ENCODE measurements around the gene UBL4B. TPM values are rescaled to one million over a fixed set of nuclear protein-coding genes. Genes with fewer than 3 reads are reported as not detected.

The UBL4B gene
- total and polyA plus RNA-seq, 11 donors, result 0.11 TPM; not detected in 10

GRCh38 chr1:110135246-110135645 is 23.0 kb downstream of the UBL4B start:
- DNase-seq (no peak), ATAC-seq (no peak)
- no peak overlapping the region for H3K27ac ChIP-seq
- no peaks in the 10 kb centered on the region for H3K9me3 ChIP-seq
- no peaks in the 10 kb centered on the region for H3K36me3 ChIP-seq
- no peak for TF ChIP-seq CTCF (IDR thresholded peaks at IDR 0.05)
- TF ChIP-seq POLR2A (IDR thresholded peaks at IDR 0.05), result no peak
- H3K4me1 ChIP-seq, result peaks cover 0 to 11% (median 0%) of the 10 kb centered on the region in 12 donors
- 39 to 45% (median 41%) methylated on average over 4 of the region's 4 CpGs for WGBS, 4 donors
- intact Hi-C loops (cut with DNase I), result no loop called here
- H3K27me3 ChIP-seq, result peaks cover 0 to 39% (median 12%) of the 10 kb centered on the region in 9 donors
- H3K4me3 ChIP-seq, result no peak overlapping the region

GRCh38 chr1:110135666-110136065 is 23.4 kb downstream of the UBL4B start:
- Histone ChIP-seq H3K27me3 (peaks cover 0 to 39% (median 9%) of the 10 kb centered on the region in 9 donors), H3K4me3 (no peak overlapping the region), H3K36me3 (no peaks in the 10 kb centered on the region), H3K9me3 (no peaks in the 10 kb centered on the region), H3K27ac (no peak overlapping the region), H3K4me1 (peaks cover 0 to 8% (median 0%) of the 10 kb centered on the region in 12 donors)
- no peak for TF ChIP-seq POLR2A (IDR thresholded peaks at IDR 0.05)
- TF ChIP-seq CTCF (IDR thresholded peaks at IDR 0.05), result no peak
- WGBS, 4 donors, result 63 to 72% (median 71%) methylated on average over 10 of the region's 10 CpGs
- intact Hi-C loops (cut with DNase I), result no loop called here
- DNase-seq (no peak), ATAC-seq (no peak)

- Histone ChIP-seq H3K36me3 (no peaks in the 10 kb centered on the region), H3K4me1 (peaks cover 0 to 8% (median 0%) of the 10 kb centered on the region in 12 donors), H3K27ac (no peak overlapping the region), H3K9me3 (no peaks in the 10 kb centered on the region), H3K27me3 (peaks cover 0 to 38% (median 7%) of the 10 kb centered on the region in 9 donors), H3K4me3 (no peak overlapping the region)
- intact Hi-C loops (cut with DNase I), result no loop called here
- ATAC-seq (peak in 2 of 4 donors; percentile 26 to 51), DNase-seq (peak in 2 of 5 donors; percentile 28 to 49)
- 1 to 4% (median 2%) methylated on average over 7 of the region's 7 CpGs for WGBS, 4 donors
- TF ChIP-seq CTCF (IDR thresholded peaks at IDR 0.05) (no peak), POLR2A (IDR thresholded peaks at IDR 0.05) (no peak)
Measured at GRCh38 chr1:110136911-110137310, 24.7 kb downstream of the UBL4B start.

GRCh38 chr1:110138956-110139355 is 26.7 kb downstream of the UBL4B start:
- no peaks in the 10 kb centered on the region for H3K36me3 ChIP-seq
- H3K4me1 ChIP-seq, result peaks cover 0 to 8% (median 0%) of the 10 kb centered on the region in 12 donors
- no peak overlapping the region for H3K27ac ChIP-seq
- ATAC-seq, result no peak
- TF ChIP-seq POLR2A (IDR thresholded peaks at IDR 0.05) (no peak), CTCF (IDR thresholded peaks at IDR 0.05) (no peak)
- no peaks in the 10 kb centered on the region for H3K9me3 ChIP-seq
- WGBS, 4 donors, result 61 to 65% (median 64%) methylated on average over 3 of the region's 3 CpGs
- intact Hi-C loops (cut with DNase I), result no loop called here
- H3K4me3 ChIP-seq, result no peak overlapping the region
- DNase-seq, result no peak
- H3K27me3 ChIP-seq, result peaks cover 0 to 51% (median 11%) of the 10 kb centered on the region in 9 donors

All from heart left ventricle (tissue), 16 donors.